ENCODE measurements around the gene PCBP1. TPM values are rescaled to one million over a fixed set of nuclear protein-coding genes. Genes with fewer than 3 reads are reported as not detected.
A peak's percentile ranks its signal among the peaks of the same experiment; 100 is the strongest.

The PCBP1 gene
- total and polyA plus RNA-seq, 9 of the 15 experiments (the other 6 are each of a cell fraction or from before 2014, with no cell fraction given): 19.2 to 407 (median 78.1) TPM

GRCh38 chr2:70095720-70096670 is 8.7 kb downstream of the PCBP1 start (continued):
- no peak for TF ChIP-seq ZBTB11 (CRISPR knock-in tag; IDR thresholded peaks at IDR 0.05)

- Histone ChIP-seq H3K4me1 (replicated peaks in 1 of 2; ENCODE audit: control insufficient read depth in 2 of 2, insufficient read depth in 2 of 2, low read length in 2 of 2) (peaks cover 7 to 9% of the 10 kb centered on the region in 2 experiments; a peak in 3 of 5 replicates), H3K9me3 (replicated peaks; ENCODE audit: control insufficient read depth, insufficient read depth, low read depth, low read length) (no peaks in the 10 kb centered on the region; the same call in 1 of the 2 replicates), H2AFZ (ENCODE audit: low read depth, low read length) (no peak overlapping the region), H3K36me3 (ENCODE audit: control insufficient read depth, insufficient read depth, low read length) (no peaks in the 10 kb centered on the region), H4K20me1 (replicated peaks; ENCODE audit: control insufficient read depth, insufficient read depth, low read length) (no peaks in the 10 kb centered on the region), H3K4me2 (ENCODE audit: insufficient read depth, low read length) (no peak overlapping the region), H3K9me1 (ENCODE audit: control insufficient read depth, insufficient read depth, low read length) (no peaks in the 10 kb centered on the region), H3K27ac (ENCODE audit: extremely low read depth, low read depth, low read length) (no peak overlapping the region), H3K27me3 (ENCODE audit: control insufficient read depth in 2 of 2, insufficient read depth in 2 of 2, low read length in 2 of 2) (no peaks in the 10 kb centered on the region), H3K9ac (ENCODE audit: insufficient read depth in 1 of 2, low read depth in 2 of 2, low read length in 2 of 2) (no peak overlapping the region), H3K4me3 (no peak overlapping the region), H3K79me2 (ENCODE audit: control insufficient read depth, insufficient read depth, low read length) (no peaks in the 10 kb centered on the region)
- FAIRE-seq (no peak), ATAC-seq (no peak), DNase-seq (ENCODE audit: extremely low read depth in 1 of 4, low spot score in 3 of 4) (no peak)
- no TSS peak for BruUV-seq (replicated peaks)
- in situ Hi-C loops (cut with MboI): no loop called here
- POLR2A ChIA-PET: no interaction called here
- TF ChIP-seq CEBPG (CRISPR knock-in tag; IDR thresholded peaks at IDR 0.05): no peak
- TF ChIP-seq CEBPG (tag; conservative IDR thresholded peaks at IDR 0.05 in 1 of 2, IDR thresholded peaks at IDR 0.05 in 1 of 2): 0 out of 4 replicates have a peak, but pooled peaks of 1 of the 2 experiments have one; percentile 31
- no peak for TF ChIP-seq KAT2B (IDR thresholded peaks at IDR 0.05; ENCODE audit: low read depth, low read length)
- TF ChIP-seq CEBPB (tag; IDR thresholded peaks at IDR 0.05): 0 out of 2 replicates have a peak, but pooled peaks have one; percentile 36
- WGBS (ENCODE audit: insufficient coverage, low coverage, missing lambda C conversion rate): 89% methylated on average over 4 of the region's 4 CpGs
- intact Hi-C loops (cut with micrococcal nuclease): no loop called here
- CTCF ChIA-PET (ENCODE audit: low intra/inter-chr PET ratio): no interaction called here
Observed at GRCh38 chr2:70098032-70098431, 10.8 kb downstream of the PCBP1 start.

All from K562 (cell line).